ENCODE results near the gene UNC13D.

Gene UNC13D

GRCh38 chr17:75785016-75785890, 59.0 kb downstream of the UNC13D start (continued):
- TF ChIP-seq ZBTB10 (tag by site-specific recombination; IDR thresholded peaks at IDR 0.05) (peak; percentile 54), ZNF639 (tag by site-specific recombination; IDR thresholded peaks at IDR 0.05) (peak; percentile 77), ZNF585B (tag by site-specific recombination; IDR thresholded peaks at IDR 0.05) (no peak), ZSCAN18 (tag by site-specific recombination; IDR thresholded peaks at IDR 0.05) (peak; percentile 44; the same call in 1 of the 2 replicates), YY1 (tag by site-specific recombination; IDR thresholded peaks at IDR 0.05) (peak; percentile 52; the same call in 1 of the 2 replicates), ZNF24 (tag by site-specific recombination; IDR thresholded peaks at IDR 0.05) (peak; percentile 61), ZXDB (tag by site-specific recombination; IDR thresholded peaks at IDR 0.05) (peak; percentile 41; the same call in 1 of the 2 replicates), EGR2 (tag by site-specific recombination; IDR thresholded peaks at IDR 0.05; ENCODE audit: low read depth) (no peak; the same call in 1 of the 2 replicates), ZNF202 (tag by site-specific recombination; IDR thresholded peaks at IDR 0.05; ENCODE audit: borderline replicate concordance) (no peak), SCRT2 (tag by site-specific recombination; IDR thresholded peaks at IDR 0.05) (peak; percentile 60), ZNF843 (tag by site-specific recombination; IDR thresholded peaks at IDR 0.05) (0 out of 2 replicates have a peak, but pooled peaks have one; percentile 57), ZBTB1 (tag by site-specific recombination; IDR thresholded peaks at IDR 0.05) (no peak), ZSCAN23 (tag by site-specific recombination; IDR thresholded peaks at IDR 0.05) (peak; percentile 14; the same call in 1 of the 2 replicates), ZNF2 (tag by site-specific recombination; IDR thresholded peaks at IDR 0.05) (peak; percentile 97), ZSCAN30 (tag by site-specific recombination; IDR thresholded peaks at IDR 0.05) (peak; percentile 91), OVOL3 (tag by site-specific recombination; IDR thresholded peaks at IDR 0.05) (peak; percentile 70; the same call in 1 of the 2 replicates), BCL11B (tag by site-specific recombination; IDR thresholded peaks at IDR 0.05; ENCODE audit: low read depth) (peak; percentile 90; the same call in 1 of the 2 replicates), ZNF138 (tag by site-specific recombination; IDR thresholded peaks at IDR 0.05; ENCODE audit: borderline replicate concordance) (no peak), ZNF670 (tag by site-specific recombination; IDR thresholded peaks at IDR 0.05; ENCODE audit: low read depth) (no peak), ZNF423 (tag by site-specific recombination; IDR thresholded peaks at IDR 0.05) (no peak), ZNF394 (tag by site-specific recombination; IDR thresholded peaks at IDR 0.05; ENCODE audit: borderline replicate concordance) (peak; percentile 74; the same call in 1 of the 2 replicates), ZNF37A (tag by site-specific recombination; IDR thresholded peaks at IDR 0.05) (0 out of 2 replicates have a peak, but pooled peaks have one; percentile 10), ZNF121 (tag by site-specific recombination; IDR thresholded peaks at IDR 0.05) (peak; percentile 94), GLI4 (tag by site-specific recombination; IDR thresholded peaks at IDR 0.05) (peak; percentile 63; the same call in 1 of the 2 replicates), ZSCAN4 (tag by site-specific recombination; IDR thresholded peaks at IDR 0.05) (no peak; the same call in 1 of the 2 replicates), PATZ1 (tag by site-specific recombination; IDR thresholded peaks at IDR 0.05) (peak; percentile 97), ZNF391 (tag by site-specific recombination; IDR thresholded peaks at IDR 0.05; ENCODE audit: borderline replicate concordance, low read depth) (peak; percentile 81; the same call in 1 of the 2 replicates), PBX3 (CRISPR knock-in tag; IDR thresholded peaks at IDR 0.05) (no peak; the same call in none of the 2 replicates)

Measured in HEK293 (cell line).